GM21360 (cell line): Measurements from ENCODE around the gene EFTUD2.
"Not testable (repeated sequence)": the region's sequence is repeated elsewhere in the genome, so short reads cannot be mapped to it uniquely, and the experiment has no call there.

ENCODE experiments used
- ATAC-seq: cut with Tn5 transposase; IDR thresholded peaks from one replicate; pipeline ENCODE4 v1.9.1; 2021; ENCODE audit warnings: mild to moderate bottlenecking, moderate library complexity; ENCODE audit not compliant: unreplicated experiment

The EFTUD2 gene

GRCh38 chr17:44818508-44818907 lies 80.7 kb downstream of the EFTUD2 start:
- not testable (repeated sequence) for ATAC-seq

GRCh38 chr17:44812263-44812662 lies 87.0 kb downstream of the EFTUD2 start:
- ATAC-seq, result no peak

GRCh38 chr17:44808656-44809388 lies 90.4 kb downstream of the EFTUD2 start:
- not testable (repeated sequence) for ATAC-seq

GRCh38 chr17:44808156-44808555 lies 91.1 kb downstream of the EFTUD2 start:
- ATAC-seq, result no peak

- no peak for ATAC-seq
Measured at GRCh38 chr17:44807817-44808155, 91.5 kb downstream of the EFTUD2 start.

GRCh38 chr17:44807093-44807816 lies 92.0 kb downstream of the EFTUD2 start:
- no peak for ATAC-seq

GRCh38 chr17:44804302-44805089 lies 94.7 kb downstream of the EFTUD2 start:
- ATAC-seq, result no peak

GRCh38 chr17:44801880-44802279 lies 97.4 kb downstream of the EFTUD2 start:
- no peak for ATAC-seq
